CD4-positive, alpha-beta T cell (primary cell): Measurements from ENCODE around the gene NTHL1. TPM values are rescaled to one million over a fixed set of nuclear protein-coding genes. Genes with fewer than 3 reads are reported as not detected.

ENCODE experiments used
- ATAC-seq: fragments of 200-7000 bp; cut with Tn5 transposase; one replicate; pipeline ENCODE4 v1.10.0; 2022; ENCODE audit warnings: mild to moderate bottlenecking; ENCODE audit not compliant: poor library complexity
- CTCF ChIA-PET: fragments of 350-600 bp; sonication (Branson Sonifier 250); formaldehyde crosslinking; loops from one replicate; lab custom pipeline; 2021; ENCODE audit warnings: antibody characterized with exemption, inconsistent platforms; lab: Charles Lee
- POLR2A ChIA-PET: fragments of 350-600 bp; sonication (Branson Sonifier 250); formaldehyde crosslinking; loops from one replicate; lab custom pipeline; 2021; ENCODE audit warnings: antibody characterized with exemption, inconsistent platforms; lab: Charles Lee
- DNase-seq, 14 experiments: peaks; one replicate each; pipeline ENCODE4 v3.0.0-alpha.2; 2013 to 2020; ENCODE audit warnings: mixed read lengths in 2 of 14
- H3K27ac ChIP-seq, 2 donors: one replicate each; pipeline versions ENCODE4 v1.5.1 to v1.7.0; 2013; ENCODE audit warnings: low read length in 2 of 2, low read depth in 1 of 2, mild to moderate bottlenecking in 1 of 2
- H3K27me3 ChIP-seq, 2 experiments: 1 replicate in 1 of 2; 2 replicates in 1 of 2; pipeline versions ENCODE4 v1.6.1 to v1.7.0; 2013; ENCODE audit warnings: low read length in 2 of 2, control low read depth in 1 of 2, mild to moderate bottlenecking in 1 of 2, moderate library complexity in 1 of 2; ENCODE audit not compliant: insufficient read depth in 2 of 2, control insufficient read depth in 1 of 2
- H3K36me3 ChIP-seq: one replicate; pipeline ENCODE4 v1.6.1; 2013; ENCODE audit warnings: low read length, control low read depth; ENCODE audit not compliant: insufficient read depth
- H3K4me1 ChIP-seq: one replicate; pipeline ENCODE4 v1.6.1; 2013; ENCODE audit warnings: low read length, control low read depth; ENCODE audit not compliant: insufficient read depth
- H3K4me3 ChIP-seq: one replicate; pipeline ENCODE4 v1.5.1; 2013; ENCODE audit warnings: mild to moderate bottlenecking, low read length, moderate library complexity
- H3K9me3 ChIP-seq, 2 experiments: 1 replicate in 1 of 2; 2 replicates in 1 of 2; pipeline versions ENCODE4 v1.6.1 to v1.7.0; 2013; ENCODE audit warnings: low read length in 2 of 2, mild to moderate bottlenecking in 2 of 2, control low read depth in 1 of 2, moderate library complexity in 1 of 2; ENCODE audit not compliant: control insufficient read depth in 1 of 2, insufficient read depth in 1 of 2
- H3K27ac Mint-ChIP-seq: one replicate; pipeline ENCODE4 v1.8.0; 2020; ENCODE audit warnings: mixed read lengths
- H3K27me3 Mint-ChIP-seq: one replicate; pipeline ENCODE4 v1.8.0; 2021; ENCODE audit warnings: mixed read lengths
- H3K36me3 Mint-ChIP-seq: one replicate; pipeline ENCODE4 v1.8.0; 2021; ENCODE audit warnings: low read depth, mixed read lengths
- H3K4me1 Mint-ChIP-seq: one replicate; pipeline ENCODE4 v1.8.0; 2021; ENCODE audit warnings: low read depth, mixed read lengths
- H3K4me3 Mint-ChIP-seq: one replicate; pipeline ENCODE4 v1.8.0; 2020; ENCODE audit warnings: mild to moderate bottlenecking, mixed read lengths
- H3K9me3 Mint-ChIP-seq: one replicate; pipeline ENCODE4 v1.8.0; 2020; ENCODE audit warnings: mixed read lengths
- intact Hi-C, 2 experiments: fragments of 100-400 bp; cut with DNase I in 1 of 2; cut with micrococcal nuclease in 1 of 2; formaldehyde crosslinking; loops; one replicate each; pipeline versions ENCODE4 v1.15.1 to v1.9.0; 2023 to 2025; cut with DNase I, micrococcal nuclease
- total RNA-seq, 174 experiments: library from RNA in 2 of 174; stranded (reverse) in 2 of 174; gene quantifications; one replicate each; pipeline ENCODE4 v1.2.3 and lab custom pipeline; 2021 to 2026
- TF ChIP-seq, protein P1 (sequence below): fragments of 200-600 bp; IDR thresholded peaks from one replicate; pipeline ENCODE4 v1.8.0; 2022; ENCODE audit warnings: antibody characterized with exemption, mild to moderate bottlenecking

Gene NTHL1
- total RNA-seq, 2 experiments from 2014 or later, result 2.7 to 2.9 TPM

DNA sequence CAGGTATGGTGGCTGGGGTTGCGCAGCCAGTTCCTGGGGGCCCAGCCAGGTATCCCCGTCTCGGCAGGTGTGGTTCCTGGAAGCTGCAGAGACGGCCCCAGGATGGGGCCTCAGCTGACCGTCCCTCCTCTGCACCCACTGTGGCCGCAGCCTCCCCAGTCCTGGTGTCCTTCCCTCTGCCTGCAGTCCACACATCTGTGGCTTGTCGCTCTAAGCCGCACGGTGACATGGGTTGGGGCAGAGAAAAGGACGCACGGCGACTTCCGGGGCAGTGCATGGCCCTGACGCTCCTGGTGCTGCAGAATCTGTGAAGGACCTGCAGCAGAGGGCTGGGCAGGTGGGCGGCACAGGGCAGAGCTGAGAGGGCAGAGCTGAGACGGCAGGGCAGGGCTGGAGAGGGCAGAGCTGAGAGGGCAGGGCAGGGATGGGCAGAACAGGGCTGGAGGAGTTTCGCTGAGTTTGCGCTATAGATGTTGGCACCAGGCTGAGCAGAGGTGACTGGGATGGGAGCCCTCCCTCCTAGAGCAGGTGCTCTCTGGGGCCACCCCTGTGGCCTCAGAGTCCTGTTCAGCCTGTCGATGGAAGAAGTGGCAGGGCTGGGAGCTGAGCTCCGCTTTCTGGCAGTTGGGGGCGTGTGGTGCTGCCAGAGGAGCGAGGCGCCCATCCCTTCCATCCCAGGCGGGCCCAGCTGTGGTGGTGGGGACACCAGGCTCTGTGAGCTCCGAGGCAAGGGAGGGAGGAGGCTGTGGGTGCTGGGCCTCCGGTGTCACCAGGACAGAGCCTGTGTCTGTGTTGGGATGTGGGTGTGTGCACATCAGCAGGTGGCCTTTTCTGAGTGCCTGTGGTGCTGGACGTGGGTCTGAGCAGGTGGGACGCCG is 23.2 kb upstream of the NTHL1 start:
- ATAC-seq, result no peak
- H3K9me3 ChIP-seq, result no peaks in the 10 kb centered on the region
- H3K36me3 Mint-ChIP-seq, result peaks cover 54% of the 10 kb centered on the region
- CTCF ChIA-PET, result no interaction called here
- no peak for DNase-seq
- H3K4me3 Mint-ChIP-seq, result no peak overlapping the region
- no peak overlapping the region for H3K4me3 ChIP-seq
- H3K9me3 Mint-ChIP-seq, result no peaks in the 10 kb centered on the region
- H3K4me1 Mint-ChIP-seq, result no peaks in the 10 kb centered on the region
- no peaks in the 10 kb centered on the region for H3K27me3 ChIP-seq
- POLR2A ChIA-PET, result no interaction called here
- TF ChIP-seq, protein P1, sequence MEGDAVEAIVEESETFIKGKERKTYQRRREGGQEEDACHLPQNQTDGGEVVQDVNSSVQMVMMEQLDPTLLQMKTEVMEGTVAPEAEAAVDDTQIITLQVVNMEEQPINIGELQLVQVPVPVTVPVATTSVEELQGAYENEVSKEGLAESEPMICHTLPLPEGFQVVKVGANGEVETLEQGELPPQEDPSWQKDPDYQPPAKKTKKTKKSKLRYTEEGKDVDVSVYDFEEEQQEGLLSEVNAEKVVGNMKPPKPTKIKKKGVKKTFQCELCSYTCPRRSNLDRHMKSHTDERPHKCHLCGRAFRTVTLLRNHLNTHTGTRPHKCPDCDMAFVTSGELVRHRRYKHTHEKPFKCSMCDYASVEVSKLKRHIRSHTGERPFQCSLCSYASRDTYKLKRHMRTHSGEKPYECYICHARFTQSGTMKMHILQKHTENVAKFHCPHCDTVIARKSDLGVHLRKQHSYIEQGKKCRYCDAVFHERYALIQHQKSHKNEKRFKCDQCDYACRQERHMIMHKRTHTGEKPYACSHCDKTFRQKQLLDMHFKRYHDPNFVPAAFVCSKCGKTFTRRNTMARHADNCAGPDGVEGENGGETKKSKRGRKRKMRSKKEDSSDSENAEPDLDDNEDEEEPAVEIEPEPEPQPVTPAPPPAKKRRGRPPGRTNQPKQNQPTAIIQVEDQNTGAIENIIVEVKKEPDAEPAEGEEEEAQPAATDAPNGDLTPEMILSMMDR, result no peak
- intact Hi-C loops, result no loop called here
- H3K27ac ChIP-seq, result no peak overlapping the region
- no peak overlapping the region for H3K27ac Mint-ChIP-seq
- H3K4me1 ChIP-seq, result no peaks in the 10 kb centered on the region
- H3K36me3 ChIP-seq, result peaks cover 63% of the 10 kb centered on the region
- no peaks in the 10 kb centered on the region for H3K27me3 Mint-ChIP-seq

DNA sequence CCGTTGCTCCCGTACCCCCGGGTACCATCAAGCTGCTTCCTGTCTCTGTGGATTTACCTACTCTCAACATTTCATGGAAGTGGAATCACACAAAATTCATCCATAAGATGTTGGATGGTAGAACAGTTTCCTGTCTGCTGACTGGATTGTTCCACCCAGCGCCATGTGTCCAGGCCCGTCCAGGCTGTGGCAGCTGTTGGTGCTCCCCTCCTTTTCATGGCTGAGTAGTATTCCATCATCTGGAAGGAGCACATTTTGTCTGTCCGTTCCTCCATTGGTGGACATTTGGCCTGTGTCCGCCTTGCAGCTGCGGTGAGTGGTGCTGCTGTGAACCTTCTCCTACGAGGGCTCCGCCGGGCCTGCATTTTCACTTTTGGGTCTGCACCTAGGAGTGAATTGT is 18.5 kb upstream of the NTHL1 start:
- no peak overlapping the region for H3K4me3 Mint-ChIP-seq
- Histone ChIP-seq H3K36me3 (peaks cover 54% of the 10 kb centered on the region), H3K27ac (no peak overlapping the region), H3K4me3 (no peak overlapping the region), H3K9me3 (no peaks in the 10 kb centered on the region), H3K4me1 (no peaks in the 10 kb centered on the region), H3K27me3 (no peaks in the 10 kb centered on the region)
- POLR2A ChIA-PET, result no interaction called here
- no peak for DNase-seq
- H3K27me3 Mint-ChIP-seq, result no peaks in the 10 kb centered on the region
- TF ChIP-seq, protein P1, result no peak
- H3K9me3 Mint-ChIP-seq, result no peaks in the 10 kb centered on the region
- CTCF ChIA-PET, result no interaction called here
- no peak overlapping the region for H3K27ac Mint-ChIP-seq
- ATAC-seq, result no peak
- H3K36me3 Mint-ChIP-seq, result peaks cover 35% of the 10 kb centered on the region
- intact Hi-C loops, result no loop called here
- no peaks in the 10 kb centered on the region for H3K4me1 Mint-ChIP-seq

DNA sequence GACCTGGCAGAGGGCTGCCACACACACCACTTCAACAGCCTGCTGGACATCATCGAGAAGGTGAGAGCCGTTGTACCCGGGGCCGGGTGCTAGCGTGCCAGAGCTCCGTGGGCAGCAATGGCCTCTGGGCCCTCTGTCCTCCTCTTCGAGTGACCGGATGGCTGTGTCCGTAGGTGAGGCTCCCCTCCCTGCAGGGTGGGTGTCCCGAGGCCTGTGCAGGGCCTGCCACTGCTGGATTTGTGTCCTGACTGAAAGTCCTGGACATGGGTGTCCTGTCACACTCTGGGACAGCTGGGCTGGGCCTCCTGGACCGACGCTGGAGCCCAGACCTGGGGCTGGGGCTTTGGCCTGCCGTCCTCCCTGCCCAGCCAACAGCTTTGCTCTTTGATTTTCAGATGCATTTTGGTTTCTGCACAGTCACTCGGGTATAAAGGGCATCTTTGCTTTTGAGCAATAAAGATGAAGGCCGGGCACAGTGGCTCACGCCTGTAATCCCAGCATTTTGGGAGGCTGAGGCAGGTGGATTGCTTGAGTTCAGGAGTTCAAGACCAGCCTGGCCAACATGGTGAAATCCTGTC is 16.8 kb upstream of the NTHL1 start:
- intact Hi-C loops, result no loop called here
- POLR2A ChIA-PET, result no interaction called here
- peaks cover 60% of the 10 kb centered on the region for H3K36me3 ChIP-seq
- H3K27ac Mint-ChIP-seq, result no peak overlapping the region
- H3K9me3 ChIP-seq, result no peaks in the 10 kb centered on the region
- no peak overlapping the region for H3K27ac ChIP-seq
- DNase-seq (no peak), ATAC-seq (no peak)
- H3K4me3 ChIP-seq, result no peak overlapping the region
- CTCF ChIA-PET, result no interaction called here
- peaks cover 21% of the 10 kb centered on the region for H3K36me3 Mint-ChIP-seq
- no peaks in the 10 kb centered on the region for H3K9me3 Mint-ChIP-seq
- no peaks in the 10 kb centered on the region for H3K4me1 Mint-ChIP-seq
- no peak overlapping the region for H3K4me3 Mint-ChIP-seq
- TF ChIP-seq, protein P1, result no peak
- no peaks in the 10 kb centered on the region for H3K27me3 Mint-ChIP-seq
- H3K4me1 ChIP-seq, result no peaks in the 10 kb centered on the region
- no peaks in the 10 kb centered on the region for H3K27me3 ChIP-seq
